ENCODE measurements around the gene CARD14. TPM values are rescaled to one million over a fixed set of nuclear protein-coding genes. Genes with fewer than 3 reads are reported as not detected.
"Not testable (repeated sequence)": the region's sequence is repeated elsewhere in the genome, so short reads cannot be mapped to it uniquely, and the experiment has no call there.

The CARD14 gene
- polyA plus RNA-seq, 1 experiment = not detected

- Histone ChIP-seq H3K4me3 (ENCODE audit: low read depth, low read length) (no peak overlapping the region), H3K27me3 (ENCODE audit: control insufficient read depth, insufficient read depth, low read length) (peaks cover 15% of the 10 kb centered on the region), H3K27ac (ENCODE audit: low read depth, low read length) (no peak overlapping the region), H3K9me3 (ENCODE audit: control insufficient read depth, insufficient read depth, low read length) (peaks cover 12% of the 10 kb centered on the region; the same call in 1 of the 2 replicates)
- no peak for DNase-seq (ENCODE audit: low read depth, low spot score)
- CTCF ChIA-PET = interaction anchor here (0.8 to 1.1 kb wide), 4 partner anchors 9 to 111 kb away, joined by 3 read pairs; no protein-coding TSS in a partner anchor
- TF ChIP-seq CTCF (IDR thresholded peaks at IDR 0.05; ENCODE audit: low read depth, low read length) = no peak
- POLR2A ChIA-PET = interaction anchor here (0.6 kb wide), 1 partner anchor 11 kb away, joined by 4 read pairs; no protein-coding TSS in a partner anchor
These were observed 26.8 kb downstream of the CARD14 start for GRCh38 chr17:80196652-80197051.

DNA sequence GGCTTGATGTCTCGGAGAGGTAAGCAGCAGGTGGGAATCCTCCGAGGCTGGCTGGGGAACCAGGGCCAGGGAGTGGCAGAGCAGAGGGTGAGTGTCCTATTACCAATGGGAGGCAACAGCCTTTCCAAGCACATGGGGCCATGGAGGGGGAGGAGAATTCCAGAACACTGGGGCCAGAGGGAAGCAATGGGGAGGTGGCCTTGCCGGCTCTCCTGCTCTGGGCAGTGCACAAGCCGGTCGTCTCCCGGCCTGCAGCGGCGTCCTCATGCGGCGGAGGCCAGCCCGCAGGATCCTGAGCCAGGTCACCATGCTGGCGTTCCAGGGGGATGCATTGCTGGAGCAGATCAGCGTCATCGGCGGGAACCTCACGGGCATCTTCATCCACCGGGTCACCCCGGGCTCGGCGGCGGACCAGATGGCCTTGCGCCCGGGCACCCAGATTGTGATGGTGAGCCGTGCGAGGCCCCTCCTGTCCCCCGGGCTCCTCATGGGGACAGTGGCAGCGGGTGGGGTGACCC, 28.4 kb downstream of the CARD14 start:
- CTCF ChIA-PET = no interaction called here
- H3K27me3 ChIP-seq (ENCODE audit: control insufficient read depth, insufficient read depth, low read length) = peaks cover 10% of the 10 kb centered on the region
- no peak overlapping the region for H3K27ac ChIP-seq (ENCODE audit: low read depth, low read length)
- H3K4me3 ChIP-seq (ENCODE audit: low read depth, low read length) = no peak overlapping the region
- TF ChIP-seq CTCF (IDR thresholded peaks at IDR 0.05; ENCODE audit: low read depth, low read length) = no peak
- peaks cover 12% of the 10 kb centered on the region; the same call in 1 of the 2 replicates for H3K9me3 ChIP-seq (ENCODE audit: control insufficient read depth, insufficient read depth, low read length)
- POLR2A ChIA-PET = interaction anchor here (0.7 kb wide), 1 partner anchor 22 kb away, joined by 3 read pairs; the partner anchor contains the start of genes SGSH and SLC26A11
- no peak for DNase-seq (ENCODE audit: low read depth, low spot score)

DNA sequence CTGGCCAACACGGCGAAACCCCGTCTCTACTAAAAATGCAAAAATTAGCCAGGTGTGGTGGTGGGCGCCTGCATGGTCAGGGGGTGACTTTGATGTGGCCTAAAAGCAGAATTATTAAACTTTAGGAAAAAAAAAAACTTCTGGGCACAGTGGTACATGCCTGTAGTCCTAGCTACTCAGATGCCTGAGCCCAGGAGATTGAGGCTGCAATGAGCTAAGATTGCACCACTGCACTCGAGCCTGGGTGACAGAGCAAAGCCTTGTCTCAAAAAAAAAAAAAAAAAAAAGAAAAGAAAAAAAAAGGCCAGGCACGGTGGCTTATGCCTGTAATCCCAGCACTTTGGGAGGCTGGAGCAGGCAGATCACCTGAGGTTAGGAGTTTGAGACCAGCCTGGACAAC, 29.5 kb downstream of the CARD14 start:
- CTCF ChIA-PET = interaction anchor here (0.7 kb wide), 2 partner anchors 10 to 118 kb away, joined by 3 to 6 read pairs; no protein-coding TSS in a partner anchor
- not testable (repeated sequence) for H3K27ac ChIP-seq (ENCODE audit: low read depth, low read length); H3K4me3 ChIP-seq (ENCODE audit: low read depth, low read length); H3K27me3 ChIP-seq (ENCODE audit: control insufficient read depth, insufficient read depth, low read length); DNase-seq (ENCODE audit: low read depth, low spot score)
- POLR2A ChIA-PET = interaction anchor here (0.7 kb wide), 1 partner anchor 98 kb away, joined by 7 read pairs; the partner anchor contains the start of gene GAA
- H3K9me3 ChIP-seq (ENCODE audit: control insufficient read depth, insufficient read depth, low read length) = peaks cover 12% of the 10 kb centered on the region; the same call in 1 of the 2 replicates

GRCh38 chr17:80201446-80201845, 31.6 kb downstream of the CARD14 start:
- no peak overlapping the region for H3K27ac ChIP-seq (ENCODE audit: low read depth, low read length)
- ChIA-PET POLR2A (no interaction called here), CTCF (no interaction called here)
- no peaks in the 10 kb centered on the region; the same call in 1 of the 2 replicates for H3K9me3 ChIP-seq (ENCODE audit: control insufficient read depth, insufficient read depth, low read length)
- TF ChIP-seq CTCF (IDR thresholded peaks at IDR 0.05; ENCODE audit: low read depth, low read length) = no peak
- H3K4me3 ChIP-seq (ENCODE audit: low read depth, low read length) = no peak overlapping the region
- no peak for DNase-seq (ENCODE audit: low read depth, low spot score)
- H3K27me3 ChIP-seq (ENCODE audit: control insufficient read depth, insufficient read depth, low read length) = no peaks in the 10 kb centered on the region

DNA sequence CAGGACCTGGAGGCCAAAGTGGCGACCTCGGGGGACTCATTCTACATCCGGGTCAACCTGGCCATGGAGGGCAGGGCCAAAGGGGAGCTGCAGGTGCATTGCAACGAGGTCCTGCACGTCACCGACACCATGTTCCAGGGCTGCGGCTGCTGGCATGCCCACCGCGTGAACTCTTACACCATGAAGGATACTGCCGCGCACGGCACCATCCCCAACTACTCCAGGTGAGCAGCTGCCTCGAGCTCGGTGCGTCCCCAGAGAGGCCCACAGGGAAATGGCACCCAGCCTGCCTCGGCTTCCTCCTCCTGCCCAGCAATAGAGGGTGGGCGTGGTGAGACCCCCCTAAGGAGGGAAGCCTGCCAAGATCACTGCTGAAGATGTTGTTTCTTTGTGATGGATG, 32.4 kb downstream of the CARD14 start:
- CTCF ChIA-PET = no interaction called here
- H3K9me3 ChIP-seq (ENCODE audit: control insufficient read depth, insufficient read depth, low read length) = no peaks in the 10 kb centered on the region; the same call in 1 of the 2 replicates
- no peaks in the 10 kb centered on the region for H3K27me3 ChIP-seq (ENCODE audit: control insufficient read depth, insufficient read depth, low read length)
- POLR2A ChIA-PET = no interaction called here
- no peak overlapping the region for H3K27ac ChIP-seq (ENCODE audit: low read depth, low read length)
- H3K4me3 ChIP-seq (ENCODE audit: low read depth, low read length) = no peak overlapping the region
- no peak for TF ChIP-seq CTCF (IDR thresholded peaks at IDR 0.05; ENCODE audit: low read depth, low read length)
- DNase-seq (ENCODE audit: low read depth, low spot score) = no peak

Data from AG04450 (cell line).